ENCODE data around the gene DCLK2. TPM values are rescaled to one million over a fixed set of nuclear protein-coding genes. Genes with fewer than 3 reads are reported as not detected.

DCLK2 gene
- total RNA-seq, 2 experiments from 2014 or later = not detected

DNA sequence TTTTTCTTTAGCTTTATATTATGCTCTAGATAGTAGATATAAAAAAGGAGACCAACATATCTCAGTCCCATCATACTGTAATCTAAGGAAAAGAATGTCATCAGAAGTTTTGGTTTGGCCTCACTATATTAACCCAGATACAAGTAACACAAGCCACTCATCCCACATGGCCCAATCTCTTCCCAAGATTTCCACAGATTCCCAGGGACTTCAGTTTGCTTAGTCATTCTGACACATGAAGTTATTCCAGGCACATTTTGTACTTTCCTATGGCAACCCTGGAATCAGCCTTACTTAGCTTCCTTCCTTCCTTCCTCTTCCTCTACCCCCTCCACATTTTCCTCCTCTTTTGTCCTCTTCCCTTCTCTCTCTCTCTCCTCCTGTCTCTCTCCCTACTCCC lies 21.7 kb upstream of the DCLK2 start:
- no peak for DNase-seq
- Mint-ChIP-seq H3K27me3 (peaks cover 3% of the 10 kb centered on the region), H3K4me1 (no peaks in the 10 kb centered on the region), H3K9me3 (peaks cover 3% of the 10 kb centered on the region), H3K27ac (no peak overlapping the region), H3K36me3 (no peaks in the 10 kb centered on the region), H3K4me3 (no peak overlapping the region)

DNA sequence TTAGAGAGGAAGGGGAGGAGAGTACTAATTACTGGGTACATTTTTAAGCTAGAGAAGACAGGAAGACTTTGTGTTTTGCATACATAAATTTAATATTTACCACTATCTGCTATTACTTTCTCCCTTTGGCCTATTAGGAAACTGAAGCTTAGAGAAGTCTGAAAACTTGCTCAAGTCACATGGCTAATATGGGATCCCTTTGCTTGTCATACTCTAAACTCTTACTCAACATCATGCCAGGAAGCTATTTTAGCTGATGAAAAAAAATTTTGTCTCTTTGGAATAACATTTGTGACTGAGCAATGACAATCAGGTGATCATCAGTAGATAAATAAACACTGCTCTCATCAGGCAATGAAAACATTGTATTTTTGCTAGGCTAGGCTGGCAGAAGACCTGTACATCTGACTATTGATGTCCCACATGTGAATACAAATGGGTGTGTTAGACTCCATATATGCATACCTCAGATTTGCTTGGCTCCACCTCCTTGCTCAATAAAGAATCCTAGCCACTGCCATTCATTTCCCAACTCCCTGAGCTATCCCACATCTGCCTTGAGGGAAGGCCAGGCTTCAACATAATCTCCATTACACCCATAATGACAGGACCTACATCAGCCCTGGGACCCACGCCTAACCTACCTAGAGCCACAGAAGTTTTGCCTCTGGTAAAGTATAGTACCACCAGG lies 17.0 kb upstream of the DCLK2 start:
- DNase-seq = no peak
- Mint-ChIP-seq H3K9me3 (peaks cover 2% of the 10 kb centered on the region), H3K36me3 (no peaks in the 10 kb centered on the region), H3K4me3 (no peak overlapping the region), H3K27ac (no peak overlapping the region), H3K4me1 (no peaks in the 10 kb centered on the region), H3K27me3 (peaks cover 10% of the 10 kb centered on the region)

DNA sequence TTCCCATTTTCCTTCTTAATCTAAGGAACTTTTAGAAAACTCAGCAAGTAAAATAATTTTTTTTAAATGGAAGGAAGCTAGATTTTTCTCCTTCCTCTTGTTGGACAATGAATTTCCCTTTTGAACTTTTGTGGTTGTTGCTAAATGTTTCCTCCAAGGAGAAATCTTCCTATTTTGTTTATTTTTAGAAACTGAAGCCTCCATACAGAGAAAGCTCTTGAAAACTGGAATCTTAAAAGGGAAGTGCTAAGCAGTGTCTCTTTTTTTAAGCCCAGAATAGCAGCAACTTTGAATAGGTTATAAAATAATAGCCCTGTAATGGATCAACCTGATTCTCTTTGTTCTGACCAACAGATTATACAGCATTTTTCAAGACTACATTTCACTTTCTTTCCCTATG lies 15.1 kb upstream of the DCLK2 start:
- H3K36me3 Mint-ChIP-seq = no peaks in the 10 kb centered on the region
- no peak overlapping the region for H3K4me3 Mint-ChIP-seq
- H3K4me1 Mint-ChIP-seq = no peaks in the 10 kb centered on the region
- no peak for DNase-seq
- peaks cover 18% of the 10 kb centered on the region for H3K27me3 Mint-ChIP-seq
- H3K27ac Mint-ChIP-seq = no peak overlapping the region
- H3K9me3 Mint-ChIP-seq = peaks cover 2% of the 10 kb centered on the region

DNA sequence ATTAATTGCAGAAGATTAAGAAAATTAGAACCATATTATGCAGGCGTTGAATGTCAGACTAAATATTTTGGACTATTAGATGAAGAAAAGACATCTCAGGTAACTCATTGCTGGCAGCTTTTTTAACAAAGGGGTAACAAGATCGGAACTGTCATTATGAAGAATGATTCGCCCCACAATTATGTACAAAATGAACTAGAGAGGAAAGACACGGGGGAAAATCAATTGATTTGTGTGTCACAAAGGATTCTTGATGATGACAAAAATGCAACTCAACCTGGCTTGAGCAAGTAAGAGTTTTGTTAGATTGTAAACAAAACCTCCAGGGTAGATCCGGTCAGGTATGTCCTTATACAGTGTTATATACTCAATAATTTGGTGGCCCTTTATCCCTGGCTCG lies 12.5 kb upstream of the DCLK2 start:
- H3K4me1 Mint-ChIP-seq = no peaks in the 10 kb centered on the region
- H3K27me3 Mint-ChIP-seq = peaks cover 20% of the 10 kb centered on the region
- DNase-seq = no peak
- H3K4me3 Mint-ChIP-seq = no peak overlapping the region
- no peak overlapping the region for H3K27ac Mint-ChIP-seq
- no peaks in the 10 kb centered on the region for H3K36me3 Mint-ChIP-seq
- H3K9me3 Mint-ChIP-seq = peaks cover 2% of the 10 kb centered on the region

DNA sequence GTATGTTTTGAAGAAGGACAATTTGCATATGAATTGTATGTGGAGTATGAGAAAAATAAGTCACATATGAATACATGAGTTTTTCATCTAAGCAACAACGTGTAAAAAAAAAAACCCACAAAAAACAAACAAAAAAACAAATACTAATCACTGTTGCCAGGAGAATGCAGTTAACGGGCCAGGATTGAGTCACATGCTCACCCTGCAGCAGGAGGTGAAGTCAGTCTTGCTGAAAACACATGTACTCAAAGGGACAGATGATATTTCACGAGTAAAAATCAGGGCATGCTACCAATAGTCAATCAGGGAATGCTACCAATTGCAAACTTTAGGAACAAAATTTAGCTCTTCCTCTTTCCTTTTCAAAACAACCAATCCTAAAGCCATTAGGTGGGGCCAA lies 10.4 kb upstream of the DCLK2 start:
- H3K27ac Mint-ChIP-seq = no peak overlapping the region
- DNase-seq = no peak
- no peaks in the 10 kb centered on the region for H3K4me1 Mint-ChIP-seq
- no peak overlapping the region for H3K4me3 Mint-ChIP-seq
- peaks cover 18% of the 10 kb centered on the region for H3K27me3 Mint-ChIP-seq
- peaks cover 2% of the 10 kb centered on the region for H3K9me3 Mint-ChIP-seq
- no peaks in the 10 kb centered on the region for H3K36me3 Mint-ChIP-seq

DNA sequence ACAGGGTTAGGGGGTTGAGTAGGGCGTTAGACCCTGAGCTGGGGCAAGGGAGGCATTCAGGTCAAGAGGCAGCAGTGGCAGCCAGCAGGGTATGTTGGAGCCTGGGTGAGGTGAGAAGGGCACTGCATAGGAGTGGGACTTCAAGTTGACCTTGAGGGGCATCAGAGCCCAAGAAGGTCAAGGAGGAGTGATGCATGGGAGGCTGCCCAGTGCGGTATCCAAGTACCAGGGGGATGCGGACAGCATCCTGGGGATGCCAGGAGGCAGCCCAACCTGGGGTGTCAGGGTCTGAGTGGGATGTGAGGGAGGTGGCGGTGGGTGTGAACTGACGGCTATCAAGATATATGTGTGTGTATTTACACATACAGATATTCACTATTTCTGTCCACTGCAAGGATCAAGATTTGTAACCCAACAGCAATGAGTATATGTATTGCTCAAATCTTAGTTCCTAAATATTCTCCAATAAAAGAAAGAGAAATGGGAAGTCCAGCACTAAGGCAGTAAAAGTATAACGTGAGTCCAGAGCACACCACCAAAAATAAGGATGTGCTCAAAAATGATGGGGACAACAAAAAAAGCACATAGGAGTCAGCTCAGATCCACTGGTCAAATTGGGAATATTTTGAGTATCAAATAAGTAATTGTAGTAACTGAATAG lies 9.8 kb upstream of the DCLK2 start:
- Mint-ChIP-seq H3K27ac (no peak overlapping the region), H3K36me3 (no peaks in the 10 kb centered on the region), H3K4me3 (no peak overlapping the region), H3K27me3 (peaks cover 18% of the 10 kb centered on the region), H3K9me3 (peaks cover 2% of the 10 kb centered on the region), H3K4me1 (no peaks in the 10 kb centered on the region)
- DNase-seq = no peak

DNA sequence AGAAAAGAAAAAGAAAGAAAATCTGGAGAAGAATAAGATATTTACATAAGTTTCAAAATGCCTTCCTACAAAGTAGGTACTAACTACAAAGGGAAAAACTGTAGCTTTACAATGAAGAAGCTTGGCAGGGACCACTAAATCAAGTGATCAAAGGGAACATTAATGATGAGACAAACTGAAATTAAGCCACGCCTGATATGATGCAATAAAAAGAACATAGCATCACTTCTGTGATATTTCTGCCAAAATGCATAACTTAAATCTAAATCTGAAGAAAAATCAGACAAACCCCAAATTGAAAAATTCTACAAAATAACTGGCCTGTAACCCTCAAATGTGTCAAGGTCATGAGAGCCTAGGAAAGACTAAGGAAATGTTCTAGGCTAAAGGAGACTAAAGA lies 8.9 kb upstream of the DCLK2 start:
- no peak overlapping the region for H3K27ac Mint-ChIP-seq
- no peaks in the 10 kb centered on the region for H3K36me3 Mint-ChIP-seq
- H3K4me3 Mint-ChIP-seq = no peak overlapping the region
- no peak for DNase-seq
- peaks cover 2% of the 10 kb centered on the region for H3K9me3 Mint-ChIP-seq
- no peaks in the 10 kb centered on the region for H3K4me1 Mint-ChIP-seq
- peaks cover 18% of the 10 kb centered on the region for H3K27me3 Mint-ChIP-seq

DNA sequence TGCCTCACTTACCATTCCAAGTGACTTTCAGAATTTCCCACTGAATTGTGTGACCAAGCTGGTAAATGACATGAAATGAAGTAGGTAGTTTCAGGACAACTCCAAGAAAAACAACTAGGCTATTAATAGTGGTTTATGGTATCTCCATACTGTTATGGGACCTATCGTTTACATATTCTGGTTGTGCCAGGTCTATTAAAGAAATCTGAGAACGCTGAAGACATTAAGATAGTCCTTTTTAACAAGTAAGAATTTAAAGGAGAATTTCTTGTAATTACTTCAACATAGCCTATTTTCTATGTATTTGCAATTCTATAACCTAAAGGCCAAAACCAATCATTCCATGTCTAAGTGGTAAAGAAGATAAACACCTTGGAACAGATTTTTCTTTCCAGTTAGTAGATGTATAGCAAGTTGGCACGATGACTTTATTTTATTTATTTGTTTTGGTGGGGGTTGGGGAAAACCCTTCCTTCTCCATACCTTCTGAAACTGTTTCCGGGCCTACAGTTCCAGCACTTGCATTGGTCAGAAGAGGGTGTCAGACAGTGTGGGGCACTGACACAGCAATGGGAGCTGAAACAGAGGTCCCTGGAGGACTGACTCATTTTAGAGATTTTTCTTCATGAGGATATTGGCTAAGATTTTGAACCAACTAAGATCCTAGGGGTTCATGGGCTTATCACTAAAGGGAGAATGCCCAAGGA lies 7.6 kb upstream of the DCLK2 start:
- Mint-ChIP-seq H3K4me1 (no peaks in the 10 kb centered on the region), H3K9me3 (peaks cover 2% of the 10 kb centered on the region), H3K36me3 (no peaks in the 10 kb centered on the region), H3K27ac (no peak overlapping the region), H3K4me3 (no peak overlapping the region), H3K27me3 (peaks cover 26% of the 10 kb centered on the region)
- DNase-seq = no peak

DNA sequence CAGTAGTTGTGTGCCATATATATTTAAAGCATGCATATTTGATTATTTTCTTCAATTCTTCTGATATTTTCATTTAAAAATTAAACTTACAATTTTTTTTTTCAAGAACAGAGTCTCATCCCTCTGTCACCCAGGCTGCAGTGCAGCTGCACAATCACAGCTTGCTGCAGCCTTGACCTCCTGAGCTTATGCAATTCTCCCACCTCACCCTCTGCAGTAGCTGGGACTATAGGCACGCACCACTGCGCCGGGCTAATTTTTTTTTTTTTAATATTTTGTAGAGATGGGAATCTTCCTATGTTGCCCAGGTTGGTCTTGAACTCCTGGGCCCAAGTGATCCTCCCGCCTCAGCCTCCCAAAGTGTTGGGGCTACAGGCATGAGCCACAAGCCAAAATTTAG lies 5.8 kb upstream of the DCLK2 start:
- Mint-ChIP-seq H3K9me3 (peaks cover 2% of the 10 kb centered on the region), H3K27ac (no peak overlapping the region), H3K36me3 (no peaks in the 10 kb centered on the region), H3K4me1 (no peaks in the 10 kb centered on the region), H3K27me3 (peaks cover 41% of the 10 kb centered on the region), H3K4me3 (no peak overlapping the region)
- DNase-seq = no peak

DNA sequence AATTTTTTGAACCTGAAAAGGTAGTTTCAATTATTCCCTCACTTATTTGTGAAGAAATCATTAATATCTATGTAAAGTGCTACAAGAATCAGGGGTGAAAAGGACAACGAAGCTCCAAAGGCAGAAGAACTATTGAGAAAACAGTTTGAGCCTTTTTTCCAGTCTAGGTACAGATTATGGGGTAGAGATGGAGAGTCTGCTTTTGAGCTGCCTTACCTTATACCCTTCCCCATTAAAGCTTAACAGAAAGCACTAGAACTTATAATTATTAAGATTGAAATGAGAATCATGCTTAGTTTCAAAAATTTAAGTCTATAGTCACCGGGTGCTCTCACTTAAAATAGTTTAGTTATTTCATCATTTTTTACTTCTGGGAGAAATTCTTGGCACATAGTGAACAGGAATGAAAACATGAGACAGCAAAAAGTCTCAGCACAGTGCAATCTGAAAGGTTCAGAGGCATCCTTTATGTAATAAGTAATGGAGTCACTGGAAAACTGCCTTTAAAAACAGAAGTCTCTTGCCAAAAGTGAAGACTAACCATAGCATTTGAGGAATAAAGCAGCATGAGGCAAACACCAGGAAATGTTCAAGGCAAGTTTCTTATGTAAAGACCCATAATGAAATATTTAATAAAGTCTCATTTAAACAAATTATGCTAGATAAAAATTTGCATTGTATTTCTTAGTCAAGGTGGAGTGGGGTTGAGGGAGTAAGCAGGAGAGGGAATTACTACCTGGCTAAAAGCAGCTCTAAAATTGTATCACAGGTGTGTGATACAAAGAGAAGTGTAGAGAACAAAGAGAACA lies 5.1 kb upstream of the DCLK2 start:
- no peaks in the 10 kb centered on the region for H3K36me3 Mint-ChIP-seq
- no peak for DNase-seq
- no peak overlapping the region for H3K27ac Mint-ChIP-seq
- peaks cover 2% of the 10 kb centered on the region for H3K9me3 Mint-ChIP-seq
- H3K4me1 Mint-ChIP-seq = no peaks in the 10 kb centered on the region
- H3K27me3 Mint-ChIP-seq = peaks cover 40% of the 10 kb centered on the region
- no peak overlapping the region for H3K4me3 Mint-ChIP-seq

DNA sequence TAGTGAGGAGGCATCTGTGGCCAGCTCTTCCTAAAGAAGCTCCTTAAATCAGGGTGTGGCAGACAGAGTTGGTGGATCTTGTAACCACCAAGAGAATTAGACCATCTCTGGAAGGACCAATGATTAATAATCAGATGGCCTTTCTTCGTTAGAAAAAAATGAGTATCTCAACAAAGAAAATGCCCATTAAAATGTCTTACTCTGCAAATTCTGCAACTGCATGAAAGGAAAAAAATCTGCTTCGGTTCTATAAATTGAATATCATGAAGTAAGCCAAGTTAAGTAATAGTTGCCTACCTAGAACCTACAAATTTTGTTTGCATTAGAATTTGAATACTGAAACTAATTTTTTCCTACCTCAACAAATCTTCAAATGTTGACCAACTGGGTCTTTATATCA lies 4.2 kb upstream of the DCLK2 start:
- Mint-ChIP-seq H3K36me3 (no peaks in the 10 kb centered on the region), H3K4me3 (no peak overlapping the region), H3K9me3 (peaks cover 2% of the 10 kb centered on the region), H3K27me3 (peaks cover 40% of the 10 kb centered on the region), H3K27ac (no peak overlapping the region), H3K4me1 (no peaks in the 10 kb centered on the region)
- DNase-seq = no peak

DNA sequence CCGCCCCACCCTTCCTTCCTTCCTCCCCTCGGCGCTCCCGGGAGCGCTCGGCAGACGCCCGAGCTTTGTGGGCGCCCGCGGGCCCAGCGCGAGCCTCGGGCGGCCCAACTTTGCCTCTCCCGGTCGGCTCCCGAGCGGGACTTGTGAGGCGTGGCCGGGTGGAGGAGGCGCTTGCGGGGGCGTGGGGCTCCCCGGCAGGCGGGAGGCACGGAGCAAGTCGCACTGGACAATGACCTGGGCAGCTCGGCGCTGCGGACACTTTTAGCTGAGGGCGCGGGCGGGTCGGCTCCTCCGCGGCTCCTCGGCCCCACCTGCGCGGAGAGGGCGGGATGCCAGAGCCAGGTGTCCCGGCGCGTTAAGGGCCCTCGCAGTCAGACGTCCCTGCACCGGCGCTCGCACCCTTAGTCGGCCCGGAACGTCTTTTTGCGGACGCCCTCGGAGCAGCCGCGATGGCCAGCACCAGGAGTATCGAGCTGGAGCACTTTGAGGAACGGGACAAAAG lies 385 bp downstream of the DCLK2 start:
- Mint-ChIP-seq H3K4me1 (peaks cover 2% of the 10 kb centered on the region), H3K36me3 (no peaks in the 10 kb centered on the region), H3K9me3 (peaks cover 2% of the 10 kb centered on the region), H3K4me3 (peak overlapping the region; percentile 43), H3K27me3 (peaks cover 72% of the 10 kb centered on the region), H3K27ac (no peak overlapping the region)
- DNase-seq = peak; percentile 14

DNA sequence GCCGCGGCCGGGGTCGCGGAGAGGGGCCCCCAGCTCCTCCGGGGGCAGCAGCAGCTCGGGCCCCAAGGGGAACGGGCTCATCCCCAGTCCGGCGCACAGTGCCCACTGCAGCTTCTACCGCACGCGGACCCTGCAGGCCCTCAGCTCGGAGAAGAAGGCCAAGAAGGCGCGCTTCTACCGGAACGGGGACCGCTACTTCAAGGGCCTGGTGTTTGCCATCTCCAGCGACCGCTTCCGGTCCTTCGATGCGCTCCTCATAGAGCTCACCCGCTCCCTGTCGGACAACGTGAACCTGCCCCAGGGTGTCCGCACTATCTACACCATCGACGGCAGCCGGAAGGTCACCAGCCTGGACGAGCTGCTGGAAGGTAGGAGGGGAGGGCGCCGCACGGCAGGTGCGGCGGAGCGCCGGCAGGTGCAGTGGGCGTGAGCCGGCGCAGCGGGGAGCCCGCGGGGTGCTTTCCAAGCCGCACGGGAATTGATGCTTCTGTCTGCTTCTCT lies 886 bp downstream of the DCLK2 start:
- Mint-ChIP-seq H3K27me3 (peaks cover 72% of the 10 kb centered on the region), H3K9me3 (peaks cover 2% of the 10 kb centered on the region), H3K4me3 (peak overlapping the region; percentile 61), H3K36me3 (no peaks in the 10 kb centered on the region), H3K4me1 (peaks cover 2% of the 10 kb centered on the region), H3K27ac (no peak overlapping the region)
- DNase-seq = peak; percentile 5

DNA sequence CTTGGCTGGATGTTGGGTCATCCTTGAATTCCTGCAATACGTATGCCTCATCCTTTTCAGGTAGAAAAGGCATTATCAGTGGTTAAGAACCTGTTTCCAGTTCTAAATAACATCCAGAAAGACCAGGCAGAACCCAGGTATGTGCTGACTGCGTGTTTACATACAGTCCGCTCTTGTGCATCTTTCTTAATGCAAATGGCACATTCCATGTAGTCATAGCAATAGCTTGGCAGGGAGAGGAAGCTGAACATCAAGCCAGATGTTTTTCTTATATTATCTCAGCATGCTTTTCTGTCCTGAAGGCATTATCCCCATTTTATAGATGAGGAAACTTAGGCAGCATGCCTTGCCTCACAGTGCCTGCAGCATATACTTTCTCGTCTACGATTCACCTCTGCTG lies 2.1 kb downstream of the DCLK2 start:
- no peaks in the 10 kb centered on the region for H3K9me3 Mint-ChIP-seq
- no peak for DNase-seq
- H3K27ac Mint-ChIP-seq = no peak overlapping the region
- H3K4me3 Mint-ChIP-seq = no peak overlapping the region
- H3K36me3 Mint-ChIP-seq = no peaks in the 10 kb centered on the region
- H3K4me1 Mint-ChIP-seq = peaks cover 2% of the 10 kb centered on the region
- peaks cover 73% of the 10 kb centered on the region for H3K27me3 Mint-ChIP-seq

DNA sequence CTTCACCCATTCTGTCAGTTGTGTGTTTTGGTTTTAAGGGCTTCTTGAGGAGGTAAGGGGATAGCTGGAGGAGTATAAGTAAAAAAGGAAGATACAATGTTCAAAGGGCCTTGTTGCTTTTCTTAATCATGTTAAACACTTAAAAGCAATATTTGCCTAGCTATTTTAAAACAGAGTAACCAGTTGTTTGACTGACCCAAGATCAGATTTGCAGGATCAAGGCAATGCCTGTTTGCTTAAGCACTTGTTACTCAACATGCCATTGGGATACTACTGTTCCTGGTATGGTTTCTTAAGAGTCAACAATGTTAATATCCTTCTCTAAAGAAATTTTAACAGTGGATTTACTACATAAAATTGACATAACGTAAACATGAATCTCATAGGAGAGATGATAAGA lies 2.6 kb downstream of the DCLK2 start:
- Mint-ChIP-seq H3K9me3 (no peaks in the 10 kb centered on the region), H3K4me3 (no peak overlapping the region), H3K27ac (no peak overlapping the region), H3K27me3 (peaks cover 68% of the 10 kb centered on the region), H3K36me3 (no peaks in the 10 kb centered on the region), H3K4me1 (peaks cover 2% of the 10 kb centered on the region)
- no peak for DNase-seq

All from activated naive CD8-positive, alpha-beta T cell treated with anti-CD3 and anti-CD28 coated beads for 36 hours (primary cell).